ENCODE data around the gene LSAMP. TPM values are rescaled to one million over a fixed set of nuclear protein-coding genes. Genes with fewer than 3 reads are reported as not detected.

Gene LSAMP
- total RNA-seq, 1 experiment from 2014 or later = 0.90 TPM

DNA sequence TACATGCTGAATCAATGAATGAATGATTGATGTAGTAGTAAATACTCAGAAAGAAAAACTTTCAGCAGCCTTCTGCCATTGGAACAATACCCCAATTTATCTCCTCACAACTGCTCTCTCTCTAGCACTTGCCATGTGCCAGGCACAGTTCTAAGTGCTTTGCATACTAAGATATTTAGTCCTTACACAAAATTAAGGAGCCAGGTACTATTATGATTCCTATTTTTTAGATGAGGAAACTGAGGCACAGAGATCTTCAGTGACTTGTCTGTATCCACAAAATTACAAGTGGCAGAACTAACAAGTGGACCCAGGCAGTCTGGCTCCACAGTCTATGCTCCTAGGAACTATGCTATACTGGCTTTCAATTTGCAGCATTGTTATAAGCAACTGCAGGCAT, 279.2 kb downstream of the LSAMP start:
- no peak overlapping the region for H3K4me2 ChIP-seq (ENCODE audit: insufficient read depth, insufficient read length, low read length)
- Mint-ChIP-seq H3K27me3 (ENCODE audit: low read depth) (no peaks in the 10 kb centered on the region), H3K4me3 (no peak overlapping the region), H3K4me1 (peaks cover 6 to 16% of the 10 kb centered on the region in 2 experiments), H3K9me3 (no peaks in the 10 kb centered on the region), H3K27ac (no peak overlapping the region; a peak in 1 of 7 replicates), H3K36me3 (ENCODE audit: insufficient read depth in 1 of 3, low read depth in 3 of 3) (no peaks in the 10 kb centered on the region)
- H3K23me2 ChIP-seq (ENCODE audit: insufficient read length, low read depth, low read length, poor library complexity, severe bottlenecking) = no peaks in the 10 kb centered on the region
- no peak overlapping the region for H2BK20ac ChIP-seq (ENCODE audit: low read depth, low read length, poor library complexity, severe bottlenecking)
- H2BK12ac ChIP-seq (ENCODE audit: insufficient read length, low read depth, low read length) = no peak overlapping the region
- H2BK5ac ChIP-seq (ENCODE audit: insufficient read length, low read length) = no peak overlapping the region
- no peak overlapping the region for H3K9ac ChIP-seq (ENCODE audit: extremely low read depth, insufficient read length, low read length)
- no peak overlapping the region for H3T11ph ChIP-seq (ENCODE audit: low read length)
- no peak for DNase-seq
- H3K14ac ChIP-seq (ENCODE audit: insufficient read depth, low read length) = no peak overlapping the region
- H3K56ac ChIP-seq (ENCODE audit: insufficient read length, low read depth, low read length) = no peak overlapping the region
- H3K27me3 ChIP-seq (ENCODE audit: insufficient read depth, low read length) = no peaks in the 10 kb centered on the region
- H3K18ac ChIP-seq (ENCODE audit: insufficient read length, low read depth, low read length) = no peak overlapping the region
- H4K91ac ChIP-seq (ENCODE audit: insufficient read length, low read depth, low read length) = no peak overlapping the region
- H2AK5ac ChIP-seq (ENCODE audit: insufficient read length, low read length) = no peak overlapping the region
- H3K23ac ChIP-seq (ENCODE audit: insufficient read length, low read depth, low read length) = no peak overlapping the region
- no peaks in the 10 kb centered on the region for H3K9me3 ChIP-seq (ENCODE audit: control insufficient read depth, low read depth, low read length)
- no peaks in the 10 kb centered on the region for H4K20me1 ChIP-seq (ENCODE audit: control insufficient read depth, insufficient read depth, insufficient read length)
- H4K5ac ChIP-seq (ENCODE audit: insufficient read length, low read depth, low read length) = no peak overlapping the region
- H2BK120ac ChIP-seq (ENCODE audit: low read depth, low read length, poor library complexity, severe bottlenecking) = no peak overlapping the region
- TF ChIP-seq, protein P1, sequence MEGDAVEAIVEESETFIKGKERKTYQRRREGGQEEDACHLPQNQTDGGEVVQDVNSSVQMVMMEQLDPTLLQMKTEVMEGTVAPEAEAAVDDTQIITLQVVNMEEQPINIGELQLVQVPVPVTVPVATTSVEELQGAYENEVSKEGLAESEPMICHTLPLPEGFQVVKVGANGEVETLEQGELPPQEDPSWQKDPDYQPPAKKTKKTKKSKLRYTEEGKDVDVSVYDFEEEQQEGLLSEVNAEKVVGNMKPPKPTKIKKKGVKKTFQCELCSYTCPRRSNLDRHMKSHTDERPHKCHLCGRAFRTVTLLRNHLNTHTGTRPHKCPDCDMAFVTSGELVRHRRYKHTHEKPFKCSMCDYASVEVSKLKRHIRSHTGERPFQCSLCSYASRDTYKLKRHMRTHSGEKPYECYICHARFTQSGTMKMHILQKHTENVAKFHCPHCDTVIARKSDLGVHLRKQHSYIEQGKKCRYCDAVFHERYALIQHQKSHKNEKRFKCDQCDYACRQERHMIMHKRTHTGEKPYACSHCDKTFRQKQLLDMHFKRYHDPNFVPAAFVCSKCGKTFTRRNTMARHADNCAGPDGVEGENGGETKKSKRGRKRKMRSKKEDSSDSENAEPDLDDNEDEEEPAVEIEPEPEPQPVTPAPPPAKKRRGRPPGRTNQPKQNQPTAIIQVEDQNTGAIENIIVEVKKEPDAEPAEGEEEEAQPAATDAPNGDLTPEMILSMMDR (conservative IDR thresholded peaks at IDR 0.05) = no peak
- H2BK15ac ChIP-seq (ENCODE audit: low read depth, low read length) = no peak overlapping the region
- no peaks in the 10 kb centered on the region for H3K4me1 ChIP-seq (ENCODE audit: insufficient read depth, low read length)
- H3K4ac ChIP-seq (ENCODE audit: low read depth, low read length) = no peak overlapping the region
- no peak overlapping the region for H4K8ac ChIP-seq (replicated peaks; ENCODE audit: insufficient read length, low read depth, low read length)
- H2AFZ ChIP-seq (ENCODE audit: low read length) = no peak overlapping the region
- H3K79me2 ChIP-seq (ENCODE audit: insufficient read depth, low read length) = no peaks in the 10 kb centered on the region
- no peak overlapping the region for H3K27ac ChIP-seq (ENCODE audit: insufficient read length, low read depth, low read length)
- H3K79me1 ChIP-seq (ENCODE audit: insufficient read depth, low read depth, low read length, poor library complexity, severe bottlenecking) = no peaks in the 10 kb centered on the region
